GM12873 (cell line): Measurements from ENCODE around the gene OR52K1.

Experiments
- TF ChIP-seq, protein P1 (sequence below): IDR thresholded peaks from 2 replicates; pipeline ENCODE4 v1.5.1; 2012; ENCODE audit warnings: low read depth, mild to moderate bottlenecking, moderate library complexity, low read length, control low read depth; ENCODE audit not compliant: insufficient read depth; ENCODE audit errors: missing control alignments

The OR52K1 gene

DNA sequence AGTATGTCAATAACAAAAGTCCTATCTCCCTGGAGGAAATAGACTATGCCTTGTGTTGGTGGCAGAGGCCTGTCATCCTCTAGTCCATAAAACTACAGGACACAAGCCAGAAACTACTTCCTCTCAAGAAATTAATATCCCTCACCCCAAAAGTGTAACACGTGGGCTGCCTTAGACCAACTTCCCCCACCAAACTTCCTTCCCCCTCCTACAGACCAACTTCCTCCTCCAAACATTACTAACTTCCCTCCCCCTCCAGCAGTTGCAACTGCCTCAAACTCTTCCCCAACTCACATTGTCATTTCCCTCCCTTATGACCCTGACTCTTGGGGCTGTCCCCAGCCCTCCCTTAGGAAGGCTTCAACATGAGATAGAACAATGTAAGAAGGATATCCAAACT is 27.0 kb upstream of the OR52K1 start:
- TF ChIP-seq, protein P1, sequence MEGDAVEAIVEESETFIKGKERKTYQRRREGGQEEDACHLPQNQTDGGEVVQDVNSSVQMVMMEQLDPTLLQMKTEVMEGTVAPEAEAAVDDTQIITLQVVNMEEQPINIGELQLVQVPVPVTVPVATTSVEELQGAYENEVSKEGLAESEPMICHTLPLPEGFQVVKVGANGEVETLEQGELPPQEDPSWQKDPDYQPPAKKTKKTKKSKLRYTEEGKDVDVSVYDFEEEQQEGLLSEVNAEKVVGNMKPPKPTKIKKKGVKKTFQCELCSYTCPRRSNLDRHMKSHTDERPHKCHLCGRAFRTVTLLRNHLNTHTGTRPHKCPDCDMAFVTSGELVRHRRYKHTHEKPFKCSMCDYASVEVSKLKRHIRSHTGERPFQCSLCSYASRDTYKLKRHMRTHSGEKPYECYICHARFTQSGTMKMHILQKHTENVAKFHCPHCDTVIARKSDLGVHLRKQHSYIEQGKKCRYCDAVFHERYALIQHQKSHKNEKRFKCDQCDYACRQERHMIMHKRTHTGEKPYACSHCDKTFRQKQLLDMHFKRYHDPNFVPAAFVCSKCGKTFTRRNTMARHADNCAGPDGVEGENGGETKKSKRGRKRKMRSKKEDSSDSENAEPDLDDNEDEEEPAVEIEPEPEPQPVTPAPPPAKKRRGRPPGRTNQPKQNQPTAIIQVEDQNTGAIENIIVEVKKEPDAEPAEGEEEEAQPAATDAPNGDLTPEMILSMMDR: no peak

DNA sequence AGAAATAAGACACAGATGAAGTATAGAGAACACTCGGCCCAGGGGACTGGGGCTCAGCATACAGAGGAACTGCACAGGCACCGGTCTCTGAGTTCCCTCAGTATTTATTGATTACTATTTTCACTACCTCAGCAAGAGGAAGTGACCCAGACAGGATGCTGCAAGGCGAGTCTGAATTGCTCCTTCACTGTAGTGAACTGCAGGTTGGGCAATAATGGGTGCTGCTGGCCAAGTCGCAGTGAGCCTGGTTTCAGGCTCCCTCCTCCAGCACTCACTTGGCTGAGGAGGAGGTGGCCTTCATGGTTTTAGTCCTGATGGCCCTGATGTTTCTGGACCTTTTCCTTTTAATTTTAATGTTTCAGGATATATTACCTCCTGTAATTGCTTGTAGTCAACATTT is 22.9 kb upstream of the OR52K1 start:
- TF ChIP-seq, protein P1: no peak

DNA sequence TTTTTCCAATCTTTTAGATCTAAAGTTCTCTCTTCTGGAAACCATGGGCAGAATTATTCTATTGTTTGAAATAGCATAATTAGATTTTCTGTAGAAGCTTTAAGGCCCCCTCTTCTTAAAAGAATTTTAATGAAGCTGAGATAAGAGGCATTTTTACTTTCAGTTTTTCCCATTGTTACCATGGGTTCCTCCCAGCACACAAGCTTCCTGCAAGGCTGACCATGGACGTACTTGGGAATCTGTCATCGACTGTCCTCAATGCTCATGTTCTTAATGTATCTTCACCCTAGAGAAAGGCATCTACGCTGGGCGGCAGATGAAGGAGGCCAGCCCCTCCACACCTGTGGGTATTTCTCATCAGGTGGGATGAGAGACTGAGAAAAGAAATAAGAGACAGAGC is 22.3 kb upstream of the OR52K1 start:
- TF ChIP-seq, protein P1: no peak

DNA sequence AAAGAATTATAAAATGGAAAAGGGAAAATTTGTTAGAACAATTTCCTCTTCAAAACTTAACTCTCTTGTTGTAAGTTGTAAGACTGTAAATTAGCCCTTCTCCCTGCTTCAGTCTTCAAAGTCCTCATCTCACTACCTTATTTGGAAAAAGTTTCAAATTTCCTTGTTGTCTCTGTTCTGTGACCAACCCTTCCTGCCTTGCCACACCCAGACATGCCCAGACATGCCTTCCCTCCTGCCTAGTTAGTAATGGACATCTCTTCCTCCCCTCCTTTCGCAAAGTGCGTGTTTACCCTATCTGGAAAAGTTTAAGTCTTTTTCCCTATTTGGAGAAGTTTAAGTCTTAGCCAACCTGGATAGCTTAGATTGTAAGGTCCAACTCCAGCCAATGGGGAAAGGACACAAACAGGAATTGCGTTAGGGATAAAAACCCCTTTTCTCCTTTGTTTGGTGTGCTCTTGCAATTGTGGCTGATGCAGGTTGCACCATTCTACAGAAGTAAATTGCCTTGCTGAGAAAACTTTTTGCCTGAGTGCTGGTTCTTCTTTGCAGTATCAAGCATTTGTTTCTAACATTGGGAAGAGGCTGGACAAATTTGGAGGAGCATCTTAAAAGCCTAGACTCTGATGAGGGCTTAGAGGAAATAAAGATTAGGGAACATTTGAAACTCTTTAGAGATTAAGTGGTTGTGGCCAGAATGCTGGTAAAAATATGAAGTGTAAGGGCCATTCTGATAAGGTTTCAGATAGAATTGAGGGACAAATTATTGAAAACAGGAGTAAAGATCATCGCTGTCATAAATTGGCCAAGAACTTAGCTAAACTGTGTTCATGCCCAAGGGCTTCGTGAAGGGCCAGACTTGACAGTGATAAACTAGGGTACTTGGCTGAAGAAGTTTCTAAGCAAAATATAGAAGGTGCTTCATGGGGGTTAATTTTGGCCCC is 18.0 kb upstream of the OR52K1 start:
- TF ChIP-seq, protein P1: no peak

DNA sequence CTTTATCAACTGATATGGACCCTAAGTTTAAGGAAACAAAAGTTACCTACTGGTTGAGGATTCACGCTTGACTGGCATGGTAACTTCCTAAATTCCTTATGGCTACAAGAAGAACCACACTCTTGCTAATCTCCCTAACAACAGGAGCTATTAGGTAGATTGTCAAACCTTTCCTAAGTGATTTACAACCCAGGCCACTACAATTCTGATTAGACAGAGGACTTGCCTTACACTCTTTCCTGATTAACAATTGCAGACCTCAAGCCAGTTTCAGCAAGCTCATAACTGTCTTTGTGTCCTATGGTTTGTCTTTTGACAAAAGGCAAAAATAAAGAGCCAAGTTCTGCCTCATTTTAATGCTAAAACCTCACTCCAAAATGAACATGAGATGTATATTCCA is 17.0 kb upstream of the OR52K1 start:
- TF ChIP-seq, protein P1: no peak

DNA sequence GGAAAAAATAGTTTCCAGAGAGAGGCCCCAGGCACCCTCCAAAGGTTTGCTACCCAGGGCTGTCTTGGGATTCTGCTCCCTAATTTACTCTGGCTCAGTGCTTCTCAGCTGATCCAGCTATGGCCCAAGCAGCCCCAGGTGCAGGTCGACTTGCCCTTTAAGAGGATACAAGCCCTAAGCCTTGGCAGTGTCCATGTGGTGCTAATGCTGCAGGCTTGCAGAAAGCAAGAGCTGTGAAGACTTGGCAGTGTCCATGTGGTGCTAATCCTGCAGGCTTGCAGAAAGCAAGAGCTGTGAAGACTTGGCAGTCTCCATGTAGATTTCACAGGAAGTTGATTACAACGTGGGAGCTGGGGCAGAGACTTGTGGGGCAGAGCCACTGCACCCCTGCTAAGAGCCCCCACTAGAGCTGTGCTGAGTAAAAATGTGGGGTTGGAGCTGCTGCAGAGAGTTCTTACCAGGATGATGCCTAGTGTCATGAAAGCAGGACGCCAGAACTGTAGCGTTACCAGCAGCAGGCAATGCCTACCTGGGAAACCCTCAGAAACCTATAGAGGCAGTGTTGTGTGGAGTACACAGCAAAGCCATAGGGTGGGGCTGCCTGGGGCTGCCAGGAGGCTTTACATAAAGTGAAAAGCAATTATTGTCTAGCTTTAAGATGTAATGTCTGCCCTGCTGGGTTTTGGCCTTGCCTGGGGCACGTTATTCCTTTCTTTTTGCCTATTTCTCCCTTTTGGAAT is 16.1 kb upstream of the OR52K1 start:
- TF ChIP-seq, protein P1: no peak

DNA sequence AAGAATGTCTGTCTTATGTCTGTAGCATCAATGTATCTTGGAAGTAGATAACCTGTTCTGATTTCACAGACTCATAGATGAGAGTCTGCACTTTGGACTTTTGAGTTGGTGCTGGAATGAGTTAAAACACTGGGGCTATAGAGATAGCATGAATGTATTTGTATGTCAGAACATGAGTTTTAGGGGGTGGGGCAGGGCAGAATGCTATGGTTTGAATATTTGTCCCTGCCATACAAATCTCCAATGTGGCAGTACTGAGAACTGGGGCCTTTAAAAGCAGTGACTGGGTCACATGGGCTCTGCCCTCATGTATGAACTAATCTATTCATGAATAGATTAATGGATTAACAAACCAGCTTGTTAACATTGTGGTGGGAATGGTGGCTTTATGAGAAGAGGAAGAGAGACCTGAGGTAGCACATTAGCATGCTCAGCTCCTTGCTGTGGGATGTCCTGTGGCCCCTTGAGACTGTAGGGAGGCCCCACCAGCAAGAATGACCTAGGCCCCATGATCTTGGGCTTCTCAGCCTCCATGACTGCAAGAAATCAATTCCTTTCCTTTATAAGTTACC is 15.5 kb upstream of the OR52K1 start:
- TF ChIP-seq, protein P1: no peak
